GM19452 (cell line): ENCODE data around the gene NOTCH2NLA.
"Not testable (repeated sequence)": the region's sequence is repeated elsewhere in the genome, so short reads cannot be mapped to it uniquely, and the experiment has no call there.

Experiments
- ATAC-seq: cut with Tn5 transposase; IDR thresholded peaks from one replicate; pipeline ENCODE4 v1.9.1; 2021; ENCODE audit not compliant: unreplicated experiment

Gene NOTCH2NLA

GRCh38 chr1:146228710-146229477 lies at the start of gene NOTCH2NLA:
Gene NOTCH2NLA, minus strand, starts transcription at chr1:146229021. Its CDS starts 39,684 bp downstream, at chr1:146189337.
- not testable (repeated sequence) for ATAC-seq

DNA sequence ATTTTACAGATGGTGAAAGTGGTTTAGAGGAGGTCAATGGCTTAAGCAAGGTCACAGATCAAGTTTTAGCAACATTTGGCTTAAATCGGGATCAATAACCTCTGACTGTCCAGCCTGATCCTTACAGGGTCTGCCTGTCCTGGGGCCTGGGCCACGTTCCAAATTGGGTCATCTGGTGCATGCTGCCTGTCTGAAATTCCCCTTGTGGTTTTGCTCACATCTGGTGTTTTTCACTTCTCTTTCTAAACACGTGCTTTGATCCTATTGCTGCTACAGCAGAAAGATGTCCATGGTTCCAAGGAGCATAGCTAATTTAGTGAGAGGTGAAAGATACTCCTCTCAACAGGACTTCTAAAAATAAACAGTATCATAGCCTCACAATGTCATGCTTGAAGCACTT lies 49.5 kb upstream of the NOTCH2NLA start:
- ATAC-seq = peak; percentile 72

DNA sequence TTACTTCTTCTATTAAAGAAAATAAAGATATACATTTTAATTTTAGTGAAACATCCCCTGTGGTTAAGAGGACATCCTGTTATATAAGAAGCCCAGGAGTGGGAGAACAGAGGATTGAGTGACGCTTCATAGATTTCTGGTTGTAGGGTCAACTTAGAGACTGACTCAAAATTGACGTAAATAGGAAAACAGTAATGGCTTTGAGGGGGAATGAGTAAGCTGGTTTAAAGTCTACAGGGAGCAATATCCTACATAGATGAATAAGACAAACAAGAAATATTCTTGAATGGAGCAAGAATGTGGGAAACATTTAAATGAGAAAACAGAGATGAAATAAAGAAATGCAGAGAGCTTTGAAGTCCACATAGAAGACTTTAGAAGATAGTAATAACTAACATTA lies 48.3 kb upstream of the NOTCH2NLA start:
- ATAC-seq = not testable (repeated sequence)

DNA sequence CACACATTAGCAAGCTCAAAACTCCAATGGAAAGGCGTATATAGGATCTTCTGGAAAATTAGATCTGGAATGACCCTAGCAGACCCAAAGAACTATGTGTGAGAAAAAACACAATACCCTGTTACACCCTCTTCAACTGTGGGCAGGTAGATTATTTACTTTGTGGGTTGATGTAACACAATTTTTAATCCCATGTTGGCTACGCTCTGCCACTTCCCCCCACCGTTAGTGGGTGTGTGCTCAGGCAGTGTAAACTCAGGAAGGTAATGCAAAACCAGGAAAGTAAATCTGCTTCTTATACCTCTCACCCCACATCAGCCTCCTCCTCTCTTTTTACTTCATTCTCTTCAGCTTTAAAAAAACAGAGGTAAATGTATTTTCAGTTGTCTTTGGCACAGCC lies 45.3 kb upstream of the NOTCH2NLA start:
- not testable (repeated sequence) for ATAC-seq

- not testable (repeated sequence) for ATAC-seq
Measured at GRCh38 chr1:146273194-146273593, 44.4 kb upstream of the NOTCH2NLA start.

GRCh38 chr1:146272734-146273133 lies 43.9 kb upstream of the NOTCH2NLA start:
- not testable (repeated sequence) for ATAC-seq

DNA sequence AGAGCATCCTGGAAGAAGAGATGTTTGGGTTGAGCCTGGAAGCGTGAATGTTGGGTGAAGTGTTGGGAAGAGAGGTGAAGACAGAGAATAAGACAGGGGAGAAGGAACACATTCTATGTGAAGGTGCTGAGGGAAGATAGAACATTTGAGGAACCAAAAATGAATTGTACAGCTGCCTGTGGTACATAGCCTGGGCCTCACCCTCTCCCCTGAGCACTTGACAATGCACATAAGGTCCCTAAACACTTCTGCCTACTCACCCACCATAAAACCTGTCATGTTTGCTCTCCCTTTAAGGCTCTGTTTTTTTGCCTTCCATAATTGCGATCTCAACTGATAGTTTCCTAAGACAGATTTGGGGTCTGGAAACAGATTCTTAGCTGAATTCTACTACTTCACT lies 43.2 kb upstream of the NOTCH2NLA start:
- not testable (repeated sequence) for ATAC-seq

GRCh38 chr1:146270129-146270528 lies 41.3 kb upstream of the NOTCH2NLA start:
- not testable (repeated sequence) for ATAC-seq

GRCh38 chr1:146266179-146266748 lies 37.4 kb upstream of the NOTCH2NLA start:
- ATAC-seq = not testable (repeated sequence)

GRCh38 chr1:146264761-146265160 lies 35.9 kb upstream of the NOTCH2NLA start:
- not testable (repeated sequence) for ATAC-seq

DNA sequence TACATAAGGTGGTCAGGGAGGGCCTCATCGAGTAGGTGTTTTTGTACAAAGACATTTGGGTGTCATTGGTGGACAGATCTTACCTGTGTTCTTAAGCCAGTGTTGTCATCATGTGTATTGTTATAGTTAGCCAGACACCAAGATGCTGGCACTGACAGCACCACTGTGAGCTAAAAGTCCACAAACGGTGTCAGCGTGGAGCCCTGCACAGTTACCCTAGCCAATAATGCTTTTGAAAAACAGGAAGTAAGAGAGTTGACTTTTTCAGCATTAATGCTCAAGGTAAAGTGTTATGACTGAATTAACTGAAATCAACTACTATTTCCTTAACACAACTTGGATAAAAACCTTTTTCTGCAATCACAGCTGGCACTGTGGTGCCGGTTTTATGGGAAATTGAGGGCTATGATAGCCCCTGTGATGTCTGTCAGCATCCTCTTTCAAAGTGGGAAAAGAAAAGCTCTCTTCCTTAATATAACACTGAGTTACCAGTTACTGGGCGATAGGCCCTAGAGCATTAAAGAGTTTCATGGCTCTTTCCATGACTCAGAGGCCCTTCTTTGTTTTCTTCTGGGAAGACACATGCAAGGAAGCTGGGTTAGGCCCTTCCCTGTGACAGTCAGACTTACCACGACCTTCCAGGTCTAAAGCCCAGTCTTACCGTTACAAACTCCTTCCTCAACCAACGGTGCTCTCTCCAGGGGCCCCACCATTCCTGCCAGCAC lies 31.3 kb upstream of the NOTCH2NLA start:
- ATAC-seq = not testable (repeated sequence)

GRCh38 chr1:146257992-146258552 lies 29.3 kb upstream of the NOTCH2NLA start:
- ATAC-seq = not testable (repeated sequence)

- not testable (repeated sequence) for ATAC-seq
Measured at GRCh38 chr1:146254569-146255197, 25.9 kb upstream of the NOTCH2NLA start.

GRCh38 chr1:146253249-146253855 lies 24.5 kb upstream of the NOTCH2NLA start:
- ATAC-seq = not testable (repeated sequence)

DNA sequence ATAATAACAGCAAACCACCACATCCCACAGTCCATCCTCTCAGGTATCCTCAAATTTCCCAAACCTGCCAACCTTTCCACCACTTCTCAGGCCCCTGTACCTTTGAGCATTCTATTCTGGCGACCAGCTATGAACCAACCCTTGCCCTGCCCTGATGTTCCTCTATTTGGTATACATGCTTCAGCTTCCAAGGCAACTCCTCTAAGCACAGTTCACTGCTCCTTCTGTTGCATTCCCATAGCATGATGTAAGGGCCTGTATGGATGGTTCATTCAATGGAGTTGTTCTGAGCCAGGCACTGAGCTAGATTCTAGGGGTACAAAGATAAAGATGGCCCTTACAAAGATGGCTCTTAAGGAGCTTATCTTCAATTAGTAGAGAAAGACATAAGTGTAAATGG lies 22.7 kb upstream of the NOTCH2NLA start:
- not testable (repeated sequence) for ATAC-seq

DNA sequence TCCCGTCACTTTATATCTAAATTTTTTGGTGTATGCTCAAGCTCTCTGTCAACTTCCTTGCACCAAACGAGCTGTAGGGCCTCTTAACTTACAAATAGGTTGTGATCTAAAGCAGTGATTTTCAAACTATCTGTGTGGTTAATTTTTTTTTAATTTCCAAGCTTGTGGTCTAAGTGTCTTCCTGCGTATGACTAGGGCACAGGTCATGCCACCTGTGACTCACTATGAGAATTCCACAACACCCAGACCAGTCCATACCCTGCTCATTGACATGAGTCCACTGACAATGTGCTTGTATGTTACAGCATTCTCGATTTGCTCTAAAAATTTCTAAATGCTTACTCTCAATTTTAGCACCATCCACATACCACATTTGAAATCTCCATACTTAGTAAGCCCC lies 19.8 kb upstream of the NOTCH2NLA start:
- not testable (repeated sequence) for ATAC-seq

DNA sequence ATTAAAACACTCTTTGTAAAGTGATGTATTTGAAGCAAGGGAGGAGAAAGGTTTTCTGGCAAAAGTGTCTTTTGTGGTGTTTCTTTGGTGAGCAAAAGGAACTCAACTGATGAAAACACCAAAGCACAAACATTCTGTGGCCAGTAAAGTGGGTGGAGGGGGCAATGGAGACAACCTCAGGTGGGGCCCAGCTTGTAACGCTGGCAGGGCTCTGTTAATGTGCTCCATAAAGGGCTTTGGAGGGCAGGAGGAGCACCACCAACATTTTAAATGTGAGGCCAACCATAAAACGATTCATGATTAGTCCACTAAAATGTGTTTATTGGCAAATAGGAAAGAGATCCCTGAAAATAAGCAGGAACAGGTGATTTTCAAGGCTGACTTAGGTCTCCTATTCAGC lies 7.8 kb upstream of the NOTCH2NLA start:
- not testable (repeated sequence) for ATAC-seq

DNA sequence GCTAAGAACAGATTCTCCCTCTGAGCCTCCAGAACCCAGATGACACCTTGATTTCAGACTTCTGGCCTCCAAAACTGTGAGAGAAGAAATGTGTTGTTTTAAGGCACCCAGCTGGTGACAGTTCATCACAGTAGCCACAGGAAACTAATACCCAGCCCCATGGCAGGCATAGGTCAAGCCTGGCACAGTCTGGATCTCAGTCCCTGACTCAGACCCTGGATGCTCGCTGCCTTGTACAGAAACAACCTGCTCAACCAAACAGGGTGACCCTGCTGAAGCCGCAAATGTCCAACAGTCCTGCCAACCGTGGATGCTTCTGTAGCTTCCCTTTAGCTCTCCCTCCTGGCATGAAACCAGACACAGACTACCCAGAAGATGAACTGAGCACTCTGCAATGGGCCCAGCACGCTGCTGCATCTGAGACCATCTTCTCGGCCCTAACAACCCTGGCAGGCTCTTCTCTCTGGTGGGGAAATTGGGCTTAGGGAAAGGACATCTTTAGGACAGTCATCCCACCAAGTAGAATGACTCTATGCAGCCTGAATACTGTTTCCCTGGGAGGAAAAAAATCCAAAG lies 7.3 kb upstream of the NOTCH2NLA start:
- not testable (repeated sequence) for ATAC-seq

DNA sequence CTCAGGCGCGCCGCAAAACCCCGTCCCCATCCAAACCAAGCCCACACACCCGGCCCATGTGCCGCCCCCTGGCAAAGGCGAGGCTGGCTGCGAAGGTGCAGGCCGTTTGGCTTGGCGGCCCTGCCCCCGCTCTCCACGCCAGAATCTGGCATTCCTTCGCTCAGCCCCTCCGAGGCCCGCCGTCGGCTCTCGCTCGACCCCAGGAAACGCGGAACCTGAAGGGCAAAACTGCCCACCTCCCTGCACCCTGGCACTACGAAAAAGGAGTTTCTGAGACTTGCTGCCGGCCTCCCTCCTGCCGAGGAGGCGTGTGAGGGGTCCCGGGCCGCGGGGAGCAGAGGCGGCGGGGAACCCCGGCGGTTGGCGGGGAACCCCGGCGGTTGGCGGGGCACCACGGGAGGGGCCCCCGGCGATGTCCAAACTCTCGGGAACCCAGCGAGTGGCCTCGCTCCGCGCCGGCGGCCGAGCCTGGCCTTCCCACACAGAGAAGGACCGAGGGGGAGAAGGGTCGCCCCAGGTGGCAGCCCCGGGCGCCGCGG lies 608 bp downstream of the NOTCH2NLA start:
- ATAC-seq = not testable (repeated sequence)

DNA sequence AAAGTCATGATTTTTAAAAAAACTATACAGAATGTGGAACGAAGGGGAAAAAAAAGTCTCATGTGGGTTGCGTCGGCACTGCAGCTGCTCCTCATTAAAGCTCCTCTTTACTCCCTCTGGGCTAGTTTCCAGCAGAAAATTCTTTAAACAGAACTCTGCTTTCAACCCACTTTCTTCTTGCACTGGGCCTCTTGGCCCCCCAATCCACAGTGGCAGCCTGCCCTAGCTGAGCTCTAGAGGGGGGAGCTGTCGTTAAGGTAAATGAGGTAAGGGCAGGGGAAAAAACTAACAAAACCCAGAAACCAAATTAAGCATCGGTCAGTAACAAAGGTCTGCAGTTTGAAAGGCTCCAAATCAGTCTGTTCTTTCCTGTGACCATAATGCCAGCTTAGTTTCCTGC lies 54.3 kb downstream of the NOTCH2NLA start:
- not testable (repeated sequence) for ATAC-seq
